HG03378 (cell line): ENCODE results near the gene RER1.

ENCODE experiments used
- ATAC-seq: cut with Tn5 transposase; IDR thresholded peaks from one replicate; pipeline ENCODE4 v1.9.1; 2021; ENCODE audit warnings: mild to moderate bottlenecking, moderate library complexity; ENCODE audit not compliant: unreplicated experiment

RER1 gene

DNA sequence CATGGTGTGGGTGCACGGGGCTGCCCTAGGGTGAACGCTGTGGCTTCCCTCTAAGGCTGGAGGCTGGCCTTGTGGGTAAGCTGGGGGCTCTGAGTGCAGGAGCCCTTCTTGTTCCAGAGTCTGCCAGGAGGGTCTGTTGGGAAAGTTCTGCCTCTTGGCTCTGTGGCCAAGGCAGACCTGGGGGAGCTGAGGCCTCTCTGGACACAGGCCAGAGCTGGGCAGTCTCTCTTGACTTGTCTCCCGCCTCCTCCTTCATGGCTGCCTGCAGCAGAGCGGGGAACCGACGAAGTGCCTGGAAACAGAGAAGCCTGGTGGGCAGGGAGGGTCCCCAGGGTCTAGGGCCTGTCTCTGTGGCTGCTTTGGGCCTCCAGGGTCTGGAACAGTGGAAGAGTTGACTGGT, 51.0 kb downstream of the RER1 start:
- no peak for ATAC-seq

DNA sequence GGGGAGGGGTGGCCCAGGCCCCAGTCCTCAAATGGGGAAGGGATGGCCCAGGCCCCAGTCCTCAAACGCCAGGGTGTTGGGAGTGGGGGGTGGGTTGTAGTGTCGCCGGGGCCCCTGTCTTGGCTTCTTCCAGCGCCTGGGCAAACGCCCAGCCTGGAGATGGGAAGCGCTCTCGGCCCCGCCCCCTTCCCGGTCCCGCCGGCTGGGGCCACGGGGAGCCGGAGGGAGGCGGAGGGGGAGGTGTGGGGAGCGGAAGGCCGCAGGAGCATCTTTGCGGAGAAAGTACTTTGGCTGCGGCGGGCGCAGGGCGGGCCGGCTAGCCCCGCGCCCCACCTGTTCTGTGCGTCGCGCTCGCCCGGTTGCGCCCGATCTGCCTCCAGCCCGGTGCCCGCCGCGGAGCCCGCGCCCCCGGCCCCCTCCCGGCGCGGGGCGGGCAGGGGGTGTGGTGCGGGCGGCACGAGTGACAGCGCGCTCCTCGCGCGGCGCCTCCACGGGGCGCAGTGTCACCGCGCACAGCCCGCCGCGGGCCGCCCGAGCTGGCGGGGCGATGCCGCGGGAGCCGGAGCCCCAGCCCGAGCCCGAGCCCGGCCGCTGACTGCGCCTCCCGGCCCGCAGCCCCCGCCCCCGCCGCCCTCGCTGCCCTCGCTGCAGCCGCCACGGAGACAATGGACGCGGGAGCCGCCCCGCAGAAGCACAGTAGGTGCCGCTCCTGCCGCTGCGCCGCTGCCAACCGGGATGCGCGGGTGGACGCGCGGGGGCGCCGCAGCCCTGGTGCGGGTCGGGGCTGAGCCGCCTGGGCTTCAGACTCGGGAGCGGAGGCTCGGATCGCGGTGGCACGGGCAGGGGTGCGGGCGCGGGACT, 51.9 kb downstream of the RER1 start:
- ATAC-seq: no peak

DNA sequence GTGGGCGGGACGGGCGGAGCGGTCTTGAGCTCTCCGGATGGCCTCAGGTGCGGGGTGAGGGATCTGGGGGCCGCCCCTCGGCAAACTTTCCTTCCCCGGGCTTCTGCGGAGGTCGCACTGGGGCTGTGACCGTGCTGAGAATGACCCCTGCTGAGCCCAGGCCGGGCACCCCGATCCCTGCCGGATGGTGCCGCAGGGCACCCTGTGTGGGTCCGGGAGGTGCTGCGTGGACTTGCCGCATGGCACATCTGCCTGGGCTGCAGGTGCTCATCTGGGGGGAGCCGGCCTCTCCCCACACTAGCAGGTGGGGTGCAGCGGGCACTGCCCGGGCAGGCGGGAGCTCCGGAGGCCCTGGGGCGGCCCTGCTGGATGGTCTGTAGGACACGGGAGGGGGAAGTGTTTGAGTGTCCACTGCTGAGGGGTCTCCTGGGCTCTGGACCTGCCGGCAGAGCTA, 52.5 kb downstream of the RER1 start:
- ATAC-seq: no peak

GRCh38 chr1:2445162-2445822, 53.7 kb downstream of the RER1 start:
- no peak for ATAC-seq

DNA sequence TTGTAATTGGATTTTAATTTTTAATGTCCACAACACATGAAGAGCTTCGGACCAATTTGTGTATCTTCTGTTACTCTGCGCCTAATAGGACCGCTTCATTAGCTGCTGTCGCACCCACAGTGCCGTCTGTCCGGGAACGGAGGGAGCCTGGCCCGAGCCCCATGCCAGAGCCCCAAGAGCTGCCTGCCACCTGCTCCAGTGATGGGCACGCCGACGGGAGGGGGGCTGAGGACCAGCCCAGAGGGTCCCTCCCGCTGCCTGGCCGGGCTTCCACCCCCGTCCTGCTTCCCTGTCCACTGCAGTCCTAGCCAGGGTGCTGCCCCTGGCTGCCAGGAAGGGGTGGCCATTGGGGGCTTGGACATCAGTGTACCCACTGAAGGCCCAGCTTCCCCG, 54.2 kb downstream of the RER1 start:
- no peak for ATAC-seq

GRCh38 chr1:2446394-2446793, 54.8 kb downstream of the RER1 start:
- no peak for ATAC-seq

DNA sequence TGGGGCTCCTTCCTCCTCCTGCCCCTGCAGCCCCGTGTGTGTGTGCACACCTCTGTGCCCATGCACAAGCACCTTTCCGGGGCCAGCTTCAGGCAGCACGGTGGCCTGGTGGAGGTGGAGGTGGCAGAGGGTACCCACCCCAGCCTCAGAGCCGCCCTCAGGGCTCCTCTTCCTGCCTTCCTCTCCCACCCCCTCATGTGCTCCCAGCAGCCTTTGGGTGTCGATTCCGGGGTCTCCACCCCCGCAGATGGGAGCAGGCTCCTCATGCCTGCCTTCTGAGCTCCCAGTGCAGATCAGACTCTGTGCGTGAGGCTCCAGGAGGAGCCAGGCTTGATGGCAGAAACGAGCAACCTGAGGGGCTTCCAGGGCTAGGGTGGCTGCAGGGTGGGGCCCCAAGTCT, 55.2 kb downstream of the RER1 start:
- no peak for ATAC-seq

GRCh38 chr1:2447276-2448097, 55.8 kb downstream of the RER1 start:
- no peak for ATAC-seq

DNA sequence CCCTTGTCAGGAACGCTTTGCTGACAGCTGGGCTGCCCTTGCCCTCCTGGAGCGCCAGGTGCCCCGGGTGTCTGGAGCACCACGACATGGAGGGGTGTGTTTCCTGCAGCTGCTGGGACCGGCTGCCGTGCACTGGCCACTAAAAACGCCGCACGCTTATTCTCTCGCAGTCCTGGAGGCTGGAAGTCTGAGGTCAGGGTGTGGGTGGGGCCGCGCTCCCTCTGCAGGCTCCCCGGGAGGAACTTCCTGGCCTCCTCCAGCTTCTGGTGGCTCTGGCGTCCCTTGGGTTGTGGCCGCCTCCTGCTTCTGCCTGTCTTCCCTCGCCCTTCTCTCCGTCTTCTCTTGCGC, 56.4 kb downstream of the RER1 start:
- no peak for ATAC-seq

- no peak for ATAC-seq
Observed at GRCh38 chr1:2449636-2450454, 58.2 kb downstream of the RER1 start.

GRCh38 chr1:2451741-2452140, 60.1 kb downstream of the RER1 start:
- no peak for ATAC-seq

- no peak for ATAC-seq
Observed at GRCh38 chr1:2452201-2452931, 60.7 kb downstream of the RER1 start.

DNA sequence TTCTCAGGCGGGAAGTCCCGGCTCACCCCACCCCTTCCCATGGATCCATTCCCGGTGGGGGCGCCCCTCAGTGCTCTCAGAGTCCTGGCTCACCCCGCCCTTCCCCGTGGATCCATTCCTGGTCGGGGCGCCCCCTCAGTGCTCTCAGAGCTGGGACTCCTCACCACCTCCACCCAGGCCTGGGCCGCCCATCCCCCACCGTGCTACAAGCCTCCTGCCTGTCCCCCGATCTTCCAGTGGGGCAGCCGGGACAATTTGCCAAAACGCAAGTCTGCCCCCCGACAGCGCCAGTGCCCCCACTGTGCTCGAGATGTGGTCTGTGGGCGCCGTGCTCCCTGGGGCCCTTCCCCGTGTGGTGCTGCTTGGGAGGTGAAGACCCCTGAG, 61.3 kb downstream of the RER1 start:
- ATAC-seq: no peak

DNA sequence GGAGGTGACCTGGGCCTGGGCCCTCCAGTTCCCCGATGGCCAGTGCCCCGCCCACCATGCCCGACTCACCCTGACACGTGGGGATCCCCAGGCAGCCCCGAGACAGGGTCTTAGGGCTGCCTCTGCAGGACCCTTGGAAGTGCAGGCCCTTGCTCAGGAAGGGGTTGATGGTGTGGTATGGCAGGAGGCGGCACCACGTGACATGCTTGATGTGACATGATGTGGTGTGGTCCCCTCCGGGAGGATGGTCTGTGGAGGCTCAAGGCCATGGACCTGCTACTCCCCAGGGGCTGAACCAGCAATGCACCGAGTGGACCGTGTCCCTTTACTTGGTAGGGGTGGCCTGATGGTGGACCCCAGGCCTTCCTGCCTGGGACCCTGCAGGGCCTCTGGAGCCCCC, 62.6 kb downstream of the RER1 start:
- ATAC-seq: no peak
